ENCODE data around the gene ATP5F1E. TPM values are rescaled to one million over a fixed set of nuclear protein-coding genes. Genes with fewer than 3 reads are reported as not detected.

The ATP5F1E gene
- total RNA-seq, 4 donors from 2014 or later: 11.6 to 35.5 (median 26.0) TPM

- TF ChIP-seq POLR2A (IDR thresholded peaks at IDR 0.05) (no peak), CTCF (IDR thresholded peaks at IDR 0.05) (no peak)
- WGBS, 2 donors: 91 to 100% methylated on average over 4 to 10 of the region's 10 CpGs
- intact Hi-C loops (cut with DNase I): no loop called here
- H3K27me3 ChIP-seq: no peaks in the 10 kb centered on the region
- H3K27ac ChIP-seq: no peak overlapping the region
- peaks cover 27 to 88% (median 39%) of the 10 kb centered on the region in 3 donors for H3K36me3 ChIP-seq
- H3K9me3 ChIP-seq: no peaks in the 10 kb centered on the region
- peaks cover 0 to 17% (median 4%) of the 10 kb centered on the region in 3 donors for H3K4me1 ChIP-seq
- no peak overlapping the region for H3K4me3 ChIP-seq
- no peak for DNase-seq
Observed at GRCh38 chr20:58989196-58989595, 42.9 kb downstream of the ATP5F1E start.

GRCh38 chr20:58988565-58988882 is 43.6 kb downstream of the ATP5F1E start:
- TF ChIP-seq CTCF (IDR thresholded peaks at IDR 0.05): no peak
- TF ChIP-seq POLR2A (IDR thresholded peaks at IDR 0.05): no peak
- Histone ChIP-seq H3K9me3 (no peaks in the 10 kb centered on the region), H3K36me3 (peaks cover 21 to 81% (median 39%) of the 10 kb centered on the region in 3 donors), H3K4me1 (peaks cover 7 to 24% (median 11%) of the 10 kb centered on the region in 3 donors), H3K27ac (no peak overlapping the region), H3K4me3 (no peak overlapping the region), H3K27me3 (no peaks in the 10 kb centered on the region)
- intact Hi-C loops (cut with DNase I): no loop called here
- DNase-seq: no peak
- 85 to 97% methylated on average over 5 of the region's 6 CpGs for WGBS, 2 donors

- Histone ChIP-seq H3K4me1 (peaks cover 9 to 29% (median 11%) of the 10 kb centered on the region in 3 donors), H3K27ac (no peak overlapping the region), H3K4me3 (no peak overlapping the region), H3K27me3 (no peaks in the 10 kb centered on the region), H3K9me3 (no peaks in the 10 kb centered on the region), H3K36me3 (peaks cover 18 to 75% (median 39%) of the 10 kb centered on the region in 3 donors)
- intact Hi-C loops (cut with DNase I): no loop called here
- TF ChIP-seq POLR2A (IDR thresholded peaks at IDR 0.05) (no peak), CTCF (IDR thresholded peaks at IDR 0.05) (no peak)
- DNase-seq: no peak
- WGBS, 2 donors: 80 to 90% methylated on average over 8 to 9 of the region's 9 CpGs
Observed at GRCh38 chr20:58987790-58988564, 44.2 kb downstream of the ATP5F1E start.

- Histone ChIP-seq H3K4me1 (peaks cover 19 to 39% (median 19%) of the 10 kb centered on the region in 3 donors), H3K27me3 (no peaks in the 10 kb centered on the region), H3K4me3 (no peak overlapping the region), H3K36me3 (peaks cover 18 to 66% (median 34%) of the 10 kb centered on the region in 3 donors), H3K27ac (no peak overlapping the region), H3K9me3 (no peaks in the 10 kb centered on the region)
- intact Hi-C loops (cut with DNase I): no loop called here
- WGBS, 2 donors: 79 to 87% methylated on average over 8 of the region's 8 CpGs
- no peak for TF ChIP-seq POLR2A (IDR thresholded peaks at IDR 0.05)
- no peak for DNase-seq
Observed at GRCh38 chr20:58986968-58987517, 45.1 kb downstream of the ATP5F1E start.

- intact Hi-C loops (cut with DNase I): no loop called here
- TF ChIP-seq CTCF (IDR thresholded peaks at IDR 0.05): no peak
- TF ChIP-seq POLR2A (IDR thresholded peaks at IDR 0.05): no peak
- H3K9me3 ChIP-seq: no peaks in the 10 kb centered on the region
- H3K4me3 ChIP-seq: no peak overlapping the region
- peaks cover 21 to 43% (median 22%) of the 10 kb centered on the region in 3 donors for H3K4me1 ChIP-seq
- H3K27ac ChIP-seq: no peak overlapping the region
- H3K36me3 ChIP-seq: peaks cover 18 to 60% (median 29%) of the 10 kb centered on the region in 3 donors
- no peaks in the 10 kb centered on the region for H3K27me3 ChIP-seq
- no peak for DNase-seq
- WGBS, 2 donors: 75 to 82% methylated on average over 9 of the region's 9 CpGs
Observed at GRCh38 chr20:58986286-58986967, 45.7 kb downstream of the ATP5F1E start.

Measured in esophagus squamous epithelium (tissue), 5 donors.